ENCODE data around the gene HECTD4. TPM values are rescaled to one million over a fixed set of nuclear protein-coding genes. Genes with fewer than 3 reads are reported as not detected.
A peak's percentile ranks its signal among the peaks of the same experiment; 100 is the strongest.

Gene HECTD4
- total RNA-seq, 1 donor from 2014 or later: 63.3 TPM

- H3K27me3 Mint-ChIP-seq (ENCODE audit: unreplicated experiment): no peaks in the 10 kb centered on the region
- no peak for TF ChIP-seq CTCF (IDR thresholded peaks at IDR 0.05)
- H3K9me3 Mint-ChIP-seq (ENCODE audit: unreplicated experiment): peaks cover 25% of the 10 kb centered on the region
- H3K4me1 Mint-ChIP-seq (ENCODE audit: unreplicated experiment): no peaks in the 10 kb centered on the region
- DNase-seq (ENCODE audit: extremely low spot score, unreplicated experiment): peak; percentile 48
- peaks cover 72% of the 10 kb centered on the region for H3K36me3 Mint-ChIP-seq (ENCODE audit: unreplicated experiment)
- no peak overlapping the region for H3K4me3 Mint-ChIP-seq (ENCODE audit: unreplicated experiment)
- H3K27ac Mint-ChIP-seq (ENCODE audit: unreplicated experiment): no peak overlapping the region
These were observed 228.4 kb downstream of the HECTD4 start for GRCh38 chr12:112153893-112154219.

GRCh38 chr12:112153181-112153892 is 228.9 kb downstream of the HECTD4 start:
- peaks cover 73% of the 10 kb centered on the region for H3K36me3 Mint-ChIP-seq (ENCODE audit: unreplicated experiment)
- TF ChIP-seq CTCF (IDR thresholded peaks at IDR 0.05): no peak
- H3K9me3 Mint-ChIP-seq (ENCODE audit: unreplicated experiment): peaks cover 24% of the 10 kb centered on the region
- H3K27ac Mint-ChIP-seq (ENCODE audit: unreplicated experiment): no peak overlapping the region
- no peak overlapping the region for H3K4me3 Mint-ChIP-seq (ENCODE audit: unreplicated experiment)
- H3K27me3 Mint-ChIP-seq (ENCODE audit: unreplicated experiment): no peaks in the 10 kb centered on the region
- DNase-seq (ENCODE audit: extremely low spot score, unreplicated experiment): peak; percentile 63
- H3K4me1 Mint-ChIP-seq (ENCODE audit: unreplicated experiment): peaks cover 2% of the 10 kb centered on the region

- Mint-ChIP-seq H3K4me3 (ENCODE audit: unreplicated experiment) (no peak overlapping the region), H3K27ac (ENCODE audit: unreplicated experiment) (no peak overlapping the region), H3K4me1 (ENCODE audit: unreplicated experiment) (peaks cover 7% of the 10 kb centered on the region), H3K27me3 (ENCODE audit: unreplicated experiment) (no peaks in the 10 kb centered on the region), H3K36me3 (ENCODE audit: unreplicated experiment) (peaks cover 65% of the 10 kb centered on the region), H3K9me3 (ENCODE audit: unreplicated experiment) (peaks cover 12% of the 10 kb centered on the region)
- TF ChIP-seq CTCF (IDR thresholded peaks at IDR 0.05): no peak
- DNase-seq (ENCODE audit: extremely low spot score, unreplicated experiment): peak; percentile 69
These were observed 230.3 kb downstream of the HECTD4 start for GRCh38 chr12:112151766-112152541.

GRCh38 chr12:112149596-112149995 is 232.6 kb downstream of the HECTD4 start:
- no peaks in the 10 kb centered on the region for H3K27me3 Mint-ChIP-seq (ENCODE audit: unreplicated experiment)
- DNase-seq (ENCODE audit: extremely low spot score, unreplicated experiment): peak; percentile 67
- no peak for TF ChIP-seq CTCF (IDR thresholded peaks at IDR 0.05)
- peak overlapping the region; percentile 47 for H3K27ac Mint-ChIP-seq (ENCODE audit: unreplicated experiment)
- no peak overlapping the region for H3K4me3 Mint-ChIP-seq (ENCODE audit: unreplicated experiment)
- H3K36me3 Mint-ChIP-seq (ENCODE audit: unreplicated experiment): peaks cover 62% of the 10 kb centered on the region
- H3K9me3 Mint-ChIP-seq (ENCODE audit: unreplicated experiment): no peaks in the 10 kb centered on the region
- H3K4me1 Mint-ChIP-seq (ENCODE audit: unreplicated experiment): peaks cover 7% of the 10 kb centered on the region

GRCh38 chr12:112148031-112148513 is 234.2 kb downstream of the HECTD4 start:
- DNase-seq (ENCODE audit: extremely low spot score, unreplicated experiment): peak; percentile 72
- no peak for TF ChIP-seq CTCF (IDR thresholded peaks at IDR 0.05)
- Mint-ChIP-seq H3K4me3 (ENCODE audit: unreplicated experiment) (no peak overlapping the region), H3K27ac (ENCODE audit: unreplicated experiment) (peak overlapping the region; percentile 38), H3K9me3 (ENCODE audit: unreplicated experiment) (no peaks in the 10 kb centered on the region), H3K27me3 (ENCODE audit: unreplicated experiment) (no peaks in the 10 kb centered on the region), H3K4me1 (ENCODE audit: unreplicated experiment) (peaks cover 7% of the 10 kb centered on the region), H3K36me3 (ENCODE audit: unreplicated experiment) (peaks cover 57% of the 10 kb centered on the region)
